HG03432 (cell line): ENCODE results near the gene WWC2.
A peak's percentile ranks its signal among the peaks of the same experiment; 100 is the strongest.

Experiments used
- ATAC-seq: cut with Tn5 transposase; IDR thresholded peaks from one replicate; pipeline ENCODE4 v1.9.1; 2021; ENCODE audit warnings: mild to moderate bottlenecking, moderate library complexity; ENCODE audit not compliant: unreplicated experiment

The WWC2 gene

GRCh38 chr4:183253451-183253850, 154.4 kb downstream of the WWC2 start:
- ATAC-seq: no peak

GRCh38 chr4:183254162-183254561, 155.1 kb downstream of the WWC2 start:
- ATAC-seq: no peak

- no peak for ATAC-seq
Measured at GRCh38 chr4:183255487-183255886, 156.4 kb downstream of the WWC2 start.

DNA sequence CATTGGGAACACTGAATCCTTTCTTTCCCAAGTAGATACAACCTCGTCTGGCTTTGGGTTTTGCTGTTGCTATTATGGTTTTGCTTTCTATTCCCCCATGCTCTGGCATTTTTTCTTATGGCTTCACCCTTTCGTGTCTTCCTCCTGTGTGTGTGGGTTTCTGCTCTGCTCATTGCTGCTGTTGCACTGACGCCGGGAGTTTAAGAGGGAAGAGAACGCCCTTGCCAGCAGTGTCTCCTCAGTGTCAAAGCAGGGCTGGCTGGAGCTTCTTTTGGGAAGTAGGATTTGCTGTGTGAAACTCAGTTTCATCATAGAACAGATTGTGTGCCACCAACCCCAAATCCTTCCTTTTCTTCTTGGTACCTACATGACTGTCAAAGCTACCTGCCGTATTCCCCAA, 157.3 kb downstream of the WWC2 start:
- ATAC-seq: no peak

GRCh38 chr4:183256756-183257385, 157.8 kb downstream of the WWC2 start:
- peak; percentile 76 for ATAC-seq

DNA sequence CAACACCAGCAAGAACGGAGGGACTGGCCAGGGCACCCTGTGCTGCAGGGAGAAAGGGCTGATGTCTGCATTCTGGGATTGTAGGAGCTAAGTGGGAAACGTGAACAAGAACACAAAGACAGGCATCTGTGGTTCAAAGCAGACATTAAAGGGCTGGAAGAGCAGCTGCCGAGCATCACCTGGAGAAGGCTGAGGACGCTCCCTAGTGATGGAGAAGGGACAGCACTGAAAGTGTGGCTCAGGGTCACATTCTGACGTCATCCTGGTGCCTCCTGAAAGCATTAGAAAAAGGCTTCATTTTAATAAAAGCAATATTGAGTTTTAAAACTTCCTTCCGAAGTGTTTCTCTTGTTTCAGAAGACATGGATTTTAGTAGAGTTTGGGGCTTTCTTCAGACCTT, 158.8 kb downstream of the WWC2 start:
- ATAC-seq: no peak

DNA sequence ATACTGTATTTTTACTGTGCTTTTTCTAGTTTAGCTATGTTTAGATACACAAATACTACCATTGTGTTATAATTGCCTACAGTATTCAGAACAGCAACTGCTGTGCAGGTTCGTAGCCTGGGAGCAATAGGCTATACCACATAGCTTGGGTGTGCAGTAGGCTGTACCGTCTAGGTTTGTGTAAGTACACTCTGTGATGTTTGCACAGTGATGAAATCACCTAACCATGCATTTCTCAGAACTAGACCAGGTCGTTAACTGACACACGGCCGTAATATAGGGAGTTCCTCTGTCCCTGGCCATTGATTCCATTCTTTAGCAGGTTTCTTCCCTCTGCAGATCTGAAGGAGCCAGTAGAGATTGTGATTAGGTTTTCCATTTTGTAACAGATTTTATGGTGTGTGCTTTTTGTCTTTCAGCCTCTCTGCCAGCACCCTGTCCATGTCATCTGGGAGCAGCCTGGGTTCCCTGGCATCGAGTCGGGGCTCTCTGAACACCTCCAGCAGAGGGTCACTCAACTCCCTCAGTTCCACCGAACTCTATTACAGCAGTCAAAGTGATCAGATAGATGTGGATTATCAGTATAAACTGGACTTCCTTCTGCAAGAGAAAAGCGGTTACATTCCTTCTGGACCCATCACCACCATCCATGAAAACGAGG, 161.6 kb downstream of the WWC2 start:
- ATAC-seq: no peak

GRCh38 chr4:183261953-183262775, 163.1 kb downstream of the WWC2 start:
- ATAC-seq: peak; percentile 91

- ATAC-seq: no peak
Measured at GRCh38 chr4:183262776-183263100, 163.7 kb downstream of the WWC2 start.

- no peak for ATAC-seq
Measured at GRCh38 chr4:183263787-183264386, 164.8 kb downstream of the WWC2 start.

DNA sequence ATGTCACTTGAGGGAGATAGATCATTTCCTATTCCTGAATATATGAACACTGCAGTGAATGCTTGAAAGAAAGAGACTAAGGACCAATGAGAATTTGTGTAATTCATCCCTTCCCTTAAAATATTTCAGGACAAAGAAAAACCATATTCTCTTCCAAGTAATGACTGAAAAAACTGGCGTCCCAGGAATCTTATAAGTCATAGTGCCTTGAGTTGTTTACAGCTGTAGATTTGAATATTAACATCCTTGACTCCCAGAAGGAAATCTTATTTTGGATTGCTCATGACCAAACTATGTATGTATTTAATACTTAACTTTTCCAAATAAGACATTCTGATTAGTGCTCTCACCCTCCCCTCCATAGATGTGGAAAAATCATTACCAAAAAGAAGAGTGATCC, 165.6 kb downstream of the WWC2 start:
- ATAC-seq: no peak

DNA sequence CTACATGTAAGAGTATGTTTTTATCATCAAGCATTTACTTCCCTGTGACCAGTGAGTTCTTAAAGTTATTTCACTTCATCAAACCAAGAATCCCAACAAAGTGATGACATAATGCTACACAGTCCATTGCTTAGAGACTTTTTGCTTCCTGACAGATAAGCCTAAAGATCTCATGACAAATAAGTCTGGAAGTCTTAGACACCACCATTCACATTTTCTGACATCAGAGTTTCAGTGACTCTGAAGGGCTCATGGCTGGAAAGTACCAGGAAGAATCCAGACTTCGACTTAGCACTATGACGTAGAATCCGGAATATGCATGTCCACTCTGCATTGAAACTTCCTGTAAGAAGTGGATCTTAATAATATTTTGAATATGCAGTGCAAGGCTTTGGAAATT, 167.3 kb downstream of the WWC2 start:
- no peak for ATAC-seq

DNA sequence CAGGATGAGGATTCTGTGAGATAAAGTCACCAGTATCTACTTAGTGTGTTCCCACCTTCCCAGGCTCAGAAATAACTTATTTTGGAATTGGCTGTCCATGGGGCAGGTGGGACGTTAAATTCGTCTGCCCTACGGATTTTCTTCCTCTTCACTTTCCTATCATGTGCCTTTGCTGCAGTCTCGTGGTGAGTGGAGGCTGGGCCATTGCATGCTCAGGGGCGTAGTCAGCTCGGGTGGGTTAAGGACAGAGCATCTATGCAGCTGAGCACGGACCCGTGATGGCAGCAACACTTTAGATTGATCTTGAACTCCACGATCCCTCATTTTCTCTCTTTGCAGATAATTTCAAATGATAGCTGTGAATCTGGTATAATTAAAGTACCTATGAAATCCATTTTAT, 169.5 kb downstream of the WWC2 start:
- no peak for ATAC-seq

DNA sequence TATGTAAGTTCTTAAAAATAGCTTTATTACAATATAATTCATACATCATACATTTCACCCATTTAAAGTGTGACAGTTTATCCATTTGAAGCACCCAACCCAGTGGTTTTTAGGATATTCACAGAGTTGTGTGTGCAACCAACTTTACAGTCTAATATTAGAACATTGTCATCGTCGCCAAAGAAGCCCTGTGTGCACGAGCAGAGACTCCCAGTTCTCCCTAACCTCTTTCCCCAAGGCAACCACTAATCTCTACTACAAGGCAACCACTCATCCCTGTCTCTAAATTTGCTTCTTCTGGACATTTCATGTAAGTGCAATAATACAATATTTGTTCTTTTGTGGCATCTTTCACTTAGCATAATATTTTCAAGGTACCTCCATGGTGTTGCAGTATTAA, 173.3 kb downstream of the WWC2 start:
- ATAC-seq: no peak

- ATAC-seq: no peak
Measured at GRCh38 chr4:183276106-183276505, 177.0 kb downstream of the WWC2 start.

DNA sequence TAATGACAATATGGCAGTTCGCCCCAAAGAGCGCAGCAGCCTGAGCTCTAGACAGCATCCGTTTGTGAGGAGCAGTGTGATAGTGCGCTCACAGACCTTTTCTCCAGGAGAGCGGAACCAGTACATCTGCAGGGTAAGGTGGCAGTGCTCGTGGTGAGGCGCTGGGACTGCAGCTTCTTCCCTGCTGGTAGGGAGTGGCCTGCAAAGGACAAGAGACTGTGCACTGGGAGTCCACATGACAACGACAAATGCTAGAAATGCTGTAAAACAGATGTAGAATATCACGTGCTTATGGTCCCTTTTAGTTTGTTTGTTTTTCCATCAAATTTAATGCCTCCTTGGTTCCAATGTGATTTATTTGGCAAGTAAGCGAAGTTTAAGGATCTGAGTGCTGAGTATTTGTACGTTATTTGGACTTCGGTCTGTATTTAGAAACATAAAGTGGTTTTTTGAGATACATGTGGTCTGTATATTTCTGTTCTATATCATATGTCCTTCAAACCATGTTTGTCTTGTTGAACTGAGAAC, 185.3 kb downstream of the WWC2 start:
- no peak for ATAC-seq

- no peak for ATAC-seq
Measured at GRCh38 chr4:183284965-183285364, 185.9 kb downstream of the WWC2 start.

DNA sequence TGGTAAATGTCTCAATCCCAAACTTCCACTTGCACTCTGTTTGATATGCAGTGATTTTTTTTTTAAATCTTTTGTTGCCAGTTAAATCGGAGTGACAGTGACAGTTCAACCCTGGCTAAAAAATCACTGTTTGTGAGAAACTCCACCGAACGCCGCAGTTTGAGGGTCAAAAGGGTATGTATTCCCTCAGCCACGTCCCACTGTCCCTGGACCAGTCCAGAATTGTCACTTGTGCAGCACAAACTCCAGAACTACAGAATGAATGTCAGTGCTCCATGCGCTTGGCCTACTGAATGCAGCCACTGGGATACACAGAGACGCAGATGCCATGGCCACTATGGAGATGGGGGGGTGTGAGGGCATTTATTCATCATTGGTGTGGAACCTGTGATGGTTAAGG, 186.8 kb downstream of the WWC2 start:
- ATAC-seq: no peak

DNA sequence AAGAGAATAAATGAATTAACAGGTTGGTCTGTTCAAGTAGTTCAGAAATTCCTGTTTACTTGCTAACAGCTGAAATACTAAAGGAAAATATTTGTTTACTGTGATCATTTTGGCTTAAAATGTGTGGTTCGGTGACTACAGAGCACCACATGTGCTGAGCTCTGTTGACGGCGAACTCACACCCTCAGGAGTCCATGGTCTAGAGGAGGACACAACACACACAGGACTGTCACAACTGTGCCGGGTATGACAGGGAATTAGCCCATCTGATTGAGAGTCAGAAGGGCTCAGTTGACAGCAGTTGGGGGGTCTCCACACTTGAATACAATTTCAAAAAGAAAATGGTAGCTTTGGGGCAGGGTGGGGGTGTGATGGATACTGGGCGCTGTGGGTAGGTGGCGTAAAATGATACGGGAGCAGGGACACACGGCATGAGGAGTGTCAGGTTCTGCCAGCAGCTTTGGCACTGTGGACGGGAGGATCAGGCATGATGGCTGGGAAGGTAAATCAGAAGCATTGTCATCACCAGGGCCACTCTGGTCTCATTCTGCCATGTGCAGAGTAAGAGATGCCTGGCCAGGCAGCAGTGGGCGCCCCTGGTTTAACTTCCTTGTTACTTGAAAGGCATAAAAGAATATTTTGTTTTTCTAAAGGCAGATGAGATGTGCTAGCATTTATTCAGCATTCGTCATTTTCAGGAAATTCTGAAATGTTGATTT, 187.7 kb downstream of the WWC2 start:
- peak; percentile 30 for ATAC-seq

DNA sequence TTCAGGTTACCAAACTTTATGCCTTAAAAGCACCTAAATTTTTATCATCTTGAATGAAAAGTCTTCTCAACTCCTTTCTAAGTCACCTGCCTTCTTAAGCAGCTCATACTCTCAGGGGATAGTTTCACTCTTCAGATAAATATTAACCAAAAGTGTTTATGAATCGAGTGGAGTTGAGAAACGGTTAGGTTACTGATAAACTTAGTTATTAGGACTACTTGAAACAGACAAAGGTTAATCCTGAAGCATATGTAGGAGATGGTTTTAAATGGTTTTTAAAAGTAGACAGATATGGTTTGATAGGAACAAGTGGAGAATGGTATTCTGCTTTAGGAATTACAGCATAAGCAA, 188.2 kb downstream of the WWC2 start:
- ATAC-seq: peak; percentile 79

DNA sequence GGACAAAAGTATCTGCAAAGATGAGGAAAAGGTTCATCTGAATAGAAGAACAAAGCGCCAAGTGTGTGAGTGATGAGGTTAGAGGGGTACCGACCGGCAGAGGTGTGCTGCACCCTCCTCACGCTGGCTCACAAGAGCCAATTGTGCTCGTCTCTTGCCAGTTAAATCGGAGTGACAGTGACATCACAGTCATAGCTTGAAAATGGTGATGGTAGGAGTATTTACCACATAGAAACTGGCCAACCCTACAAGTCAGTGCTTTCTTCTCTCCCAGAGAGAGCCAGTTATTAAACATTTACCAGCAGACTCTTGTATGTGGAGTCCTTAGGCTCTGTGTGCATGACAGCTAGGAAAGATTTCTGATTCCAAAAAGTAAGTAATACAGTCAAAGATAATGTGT, 188.6 kb downstream of the WWC2 start:
- ATAC-seq: peak; percentile 73
